Measurements from ENCODE around the gene CYB5R4.
"Not testable (repeated sequence)": the region's sequence is repeated elsewhere in the genome, so short reads cannot be mapped to it uniquely, and the experiment has no call there.

CYB5R4 gene

DNA sequence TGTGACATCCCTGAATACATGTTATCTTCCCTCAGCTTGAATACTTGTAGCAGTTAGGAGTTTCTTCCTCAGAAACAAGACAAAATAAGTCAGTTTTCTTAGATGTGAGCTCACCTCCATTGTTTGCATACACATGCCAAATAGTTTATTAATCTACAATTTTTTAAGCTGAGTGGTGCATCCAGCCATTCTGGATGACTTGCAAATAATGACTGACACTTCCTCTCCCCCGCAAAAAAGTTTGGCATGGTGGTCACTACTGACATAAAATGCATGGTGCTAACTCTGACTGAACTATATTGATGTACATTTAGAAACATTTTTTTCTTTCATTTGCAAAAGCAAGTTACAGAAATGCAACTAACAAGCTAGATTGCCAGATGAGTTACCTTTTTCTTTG, 55.5 kb downstream of the CYB5R4 start:
- no peaks in the 10 kb centered on the region for H3K9me3 ChIP-seq (ENCODE audit: control insufficient read depth in 1 of 2, low read length in 2 of 2)
- H3K36me3 ChIP-seq (ENCODE audit: control insufficient read depth in 1 of 2, insufficient read depth in 2 of 2, low read length in 2 of 2) = peaks cover 0 to 3% of the 10 kb centered on the region in 2 donors
- H3K4me1 ChIP-seq (ENCODE audit: control insufficient read depth in 1 of 2, insufficient read depth in 2 of 2, low read length in 2 of 2) = no peaks in the 10 kb centered on the region
- H3K27ac ChIP-seq (ENCODE audit: low read length) = no peak overlapping the region
- H3K27me3 ChIP-seq (ENCODE audit: low read depth, low read length) = no peaks in the 10 kb centered on the region
- no peak overlapping the region for H3K4me3 ChIP-seq (ENCODE audit: low read depth in 1 of 2, low read length in 2 of 2)

DNA sequence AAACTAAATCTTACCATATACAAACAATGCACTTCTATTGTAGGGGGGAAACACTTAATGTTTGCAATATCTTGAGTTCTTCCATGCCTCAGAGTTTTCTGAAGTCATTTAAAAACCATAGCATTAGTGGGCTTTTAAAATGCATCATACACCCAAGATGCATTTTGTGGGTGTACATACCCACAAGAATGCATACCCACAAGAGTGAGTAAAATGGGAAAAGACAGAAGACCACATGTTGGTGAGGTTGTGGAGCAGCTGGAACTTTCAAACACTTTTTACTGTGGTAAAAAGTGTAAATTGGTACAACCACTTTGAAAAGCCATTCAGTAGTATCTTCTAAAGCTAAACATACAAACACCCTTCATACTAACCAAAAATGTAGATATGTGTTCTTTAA, 57.5 kb downstream of the CYB5R4 start:
- no peaks in the 10 kb centered on the region for H3K9me3 ChIP-seq (ENCODE audit: control insufficient read depth in 1 of 2, low read length in 2 of 2)
- no peaks in the 10 kb centered on the region for H3K4me1 ChIP-seq (ENCODE audit: control insufficient read depth in 1 of 2, insufficient read depth in 2 of 2, low read length in 2 of 2)
- H3K4me3 ChIP-seq (ENCODE audit: low read depth in 1 of 2, low read length in 2 of 2) = no peak overlapping the region
- no peak overlapping the region for H3K27ac ChIP-seq (ENCODE audit: low read length)
- no peaks in the 10 kb centered on the region for H3K27me3 ChIP-seq (ENCODE audit: low read depth, low read length)
- peaks cover 0 to 7% of the 10 kb centered on the region in 2 donors for H3K36me3 ChIP-seq (ENCODE audit: control insufficient read depth in 1 of 2, insufficient read depth in 2 of 2, low read length in 2 of 2)

DNA sequence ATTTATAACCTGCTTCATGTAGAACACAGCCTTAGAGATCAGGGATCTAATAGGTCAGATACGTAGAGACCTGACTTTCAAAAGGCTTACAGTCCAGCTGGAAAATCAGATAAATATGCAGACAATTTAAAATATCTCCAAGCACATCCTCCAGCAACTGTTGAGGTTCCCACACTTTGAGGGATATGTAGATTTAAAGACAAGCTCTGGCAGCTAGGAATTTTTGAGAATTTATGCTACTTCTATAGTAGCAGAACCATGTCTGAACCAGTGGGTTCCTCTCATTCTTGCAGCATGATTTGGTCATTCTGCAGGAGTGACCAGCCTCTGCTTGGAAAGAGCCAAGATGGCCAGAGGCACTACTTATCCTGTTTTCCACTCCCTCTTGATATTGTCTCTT, 60.5 kb downstream of the CYB5R4 start:
- Histone ChIP-seq H3K27ac (ENCODE audit: low read length) (no peak overlapping the region), H3K4me1 (ENCODE audit: control insufficient read depth in 1 of 2, insufficient read depth in 2 of 2, low read length in 2 of 2) (no peaks in the 10 kb centered on the region), H3K4me3 (ENCODE audit: low read depth in 1 of 2, low read length in 2 of 2) (no peak overlapping the region), H3K36me3 (ENCODE audit: control insufficient read depth in 1 of 2, insufficient read depth in 2 of 2, low read length in 2 of 2) (peaks cover 5 to 14% of the 10 kb centered on the region in 2 donors), H3K9me3 (ENCODE audit: control insufficient read depth in 1 of 2, low read length in 2 of 2) (no peaks in the 10 kb centered on the region), H3K27me3 (ENCODE audit: low read depth, low read length) (no peaks in the 10 kb centered on the region)

DNA sequence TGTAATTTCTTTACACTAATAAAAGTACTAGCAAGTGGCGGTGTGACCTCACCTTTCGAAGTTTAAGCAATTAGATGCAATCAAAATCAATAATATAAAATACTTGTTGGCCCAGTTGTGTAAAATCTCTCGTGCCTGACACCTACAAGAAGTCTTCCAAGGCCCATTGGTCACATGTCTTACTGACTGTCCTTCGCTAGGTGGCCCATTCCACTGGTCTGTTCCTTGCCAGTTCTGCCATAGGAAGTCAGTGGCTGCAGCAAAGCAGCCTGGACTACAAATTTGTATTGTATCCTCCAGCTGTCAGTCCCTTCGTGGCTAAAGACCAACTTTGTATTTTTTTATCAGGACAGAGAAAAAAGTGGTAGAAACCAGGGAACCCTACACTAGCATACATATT, 61.8 kb downstream of the CYB5R4 start:
- Histone ChIP-seq H3K36me3 (ENCODE audit: control insufficient read depth in 1 of 2, insufficient read depth in 2 of 2, low read length in 2 of 2) (peaks cover 5 to 27% of the 10 kb centered on the region in 2 donors), H3K4me3 (ENCODE audit: low read depth in 1 of 2, low read length in 2 of 2) (no peak overlapping the region), H3K27ac (ENCODE audit: low read length) (no peak overlapping the region), H3K4me1 (ENCODE audit: control insufficient read depth in 1 of 2, insufficient read depth in 2 of 2, low read length in 2 of 2) (no peaks in the 10 kb centered on the region), H3K9me3 (ENCODE audit: control insufficient read depth in 1 of 2, low read length in 2 of 2) (no peaks in the 10 kb centered on the region), H3K27me3 (ENCODE audit: low read depth, low read length) (no peaks in the 10 kb centered on the region)

DNA sequence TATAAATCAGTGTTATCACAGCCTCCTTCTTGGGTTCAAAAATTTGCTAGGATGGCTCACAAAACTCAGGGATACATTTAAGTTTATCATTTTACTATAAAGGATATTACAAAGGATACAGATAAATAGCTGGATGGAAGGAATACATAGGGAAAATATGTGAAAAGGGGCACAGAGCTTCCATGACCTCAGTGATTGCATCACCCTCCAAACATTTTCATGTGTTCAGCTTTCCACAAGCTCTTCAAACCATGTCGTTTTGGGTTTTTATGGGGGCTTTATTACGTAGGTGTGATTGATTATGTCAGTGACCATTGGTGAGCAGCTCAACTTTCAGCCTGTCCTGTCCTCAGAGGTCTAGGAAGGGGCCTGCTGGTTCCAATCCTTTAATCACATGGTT, 68.0 kb downstream of the CYB5R4 start:
- peaks cover 11 to 47% of the 10 kb centered on the region in 2 donors for H3K36me3 ChIP-seq (ENCODE audit: control insufficient read depth in 1 of 2, insufficient read depth in 2 of 2, low read length in 2 of 2)
- no peak overlapping the region for H3K27ac ChIP-seq (ENCODE audit: low read length)
- no peaks in the 10 kb centered on the region for H3K9me3 ChIP-seq (ENCODE audit: control insufficient read depth in 1 of 2, low read length in 2 of 2)
- H3K4me1 ChIP-seq (ENCODE audit: control insufficient read depth in 1 of 2, insufficient read depth in 2 of 2, low read length in 2 of 2) = no peaks in the 10 kb centered on the region
- no peaks in the 10 kb centered on the region for H3K27me3 ChIP-seq (ENCODE audit: low read depth, low read length)
- no peak overlapping the region for H3K4me3 ChIP-seq (ENCODE audit: low read depth in 1 of 2, low read length in 2 of 2)

DNA sequence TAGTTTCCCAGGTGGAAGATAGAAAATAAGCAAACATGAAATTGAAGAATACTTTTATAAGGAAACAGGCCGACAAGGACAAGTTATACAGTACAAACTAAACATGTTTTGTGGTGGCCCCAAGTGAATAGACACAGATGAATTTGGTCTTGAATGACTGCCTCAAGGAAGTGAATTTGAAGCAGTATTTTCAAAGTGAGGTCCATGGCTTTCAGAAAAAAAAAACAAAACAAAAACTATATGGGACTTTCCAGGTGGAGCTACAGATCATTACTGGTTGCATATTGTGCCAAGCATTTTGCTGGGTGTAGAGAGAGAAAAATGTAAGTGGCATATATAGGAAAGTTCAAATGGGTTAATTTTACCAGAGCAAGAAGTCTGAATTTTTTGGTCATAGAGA, 68.8 kb downstream of the CYB5R4 start:
- Histone ChIP-seq H3K27ac (ENCODE audit: low read length) (no peak overlapping the region), H3K9me3 (ENCODE audit: control insufficient read depth in 1 of 2, low read length in 2 of 2) (no peaks in the 10 kb centered on the region), H3K36me3 (ENCODE audit: control insufficient read depth in 1 of 2, insufficient read depth in 2 of 2, low read length in 2 of 2) (peaks cover 15 to 51% of the 10 kb centered on the region in 2 donors), H3K4me1 (ENCODE audit: control insufficient read depth in 1 of 2, insufficient read depth in 2 of 2, low read length in 2 of 2) (no peaks in the 10 kb centered on the region), H3K27me3 (ENCODE audit: low read depth, low read length) (no peaks in the 10 kb centered on the region), H3K4me3 (ENCODE audit: low read depth in 1 of 2, low read length in 2 of 2) (no peak overlapping the region)

DNA sequence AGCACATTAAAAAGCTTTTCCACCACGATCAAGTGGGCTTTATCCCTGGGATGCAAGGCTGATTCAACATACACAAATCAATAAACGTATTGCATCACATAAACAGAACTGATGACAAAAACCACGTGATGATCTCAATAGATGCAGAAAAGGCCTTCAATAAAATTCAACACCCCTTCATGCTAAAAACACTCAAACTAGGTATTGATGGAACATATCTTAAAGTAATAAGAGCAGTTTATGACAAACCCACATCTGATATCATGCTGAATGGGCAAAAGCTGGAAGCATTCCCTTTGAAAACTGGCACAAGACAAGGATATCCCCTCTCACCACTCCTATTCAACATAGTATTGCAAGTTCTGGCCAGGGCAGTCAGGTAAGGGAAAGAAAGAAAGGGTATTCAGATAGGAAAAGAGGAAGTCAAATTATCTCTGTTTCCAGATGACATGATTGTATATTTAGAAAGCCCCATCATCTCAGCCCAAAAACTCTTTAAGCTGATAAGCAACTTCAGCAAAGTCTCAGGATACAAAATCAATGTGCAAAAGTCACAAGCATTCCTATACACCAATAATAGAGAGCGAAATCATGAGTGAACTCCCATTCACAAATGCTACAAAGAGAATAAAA, 86.8 kb downstream of the CYB5R4 start:
- H3K27ac ChIP-seq (ENCODE audit: low read length); H3K9me3 ChIP-seq (ENCODE audit: control insufficient read depth in 1 of 2, low read length in 2 of 2); H3K4me1 ChIP-seq (ENCODE audit: control insufficient read depth in 1 of 2, insufficient read depth in 2 of 2, low read length in 2 of 2); H3K27me3 ChIP-seq (ENCODE audit: low read depth, low read length); H3K4me3 ChIP-seq (ENCODE audit: low read depth in 1 of 2, low read length in 2 of 2): not testable (repeated sequence)
- H3K36me3 ChIP-seq (ENCODE audit: control insufficient read depth in 1 of 2, insufficient read depth in 2 of 2, low read length in 2 of 2) = peaks cover 0 to 17% of the 10 kb centered on the region in 2 donors

DNA sequence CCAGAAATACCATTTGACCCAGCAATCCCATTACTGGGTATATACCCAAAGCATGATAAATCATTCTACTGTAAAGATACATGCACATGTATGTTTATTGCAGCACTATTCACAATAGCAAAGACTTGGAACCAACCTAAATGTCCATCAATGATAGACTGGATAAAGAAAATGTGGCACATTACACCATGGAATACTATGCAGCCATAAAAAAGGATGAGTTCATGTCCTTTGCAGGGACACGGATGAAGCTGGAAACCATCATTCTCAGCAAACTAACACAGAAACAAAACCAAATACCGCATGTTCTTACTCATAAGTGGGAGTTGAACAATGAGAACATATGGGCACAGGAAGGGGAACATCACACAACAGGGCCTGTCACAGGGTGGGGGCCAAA, 88.5 kb downstream of the CYB5R4 start:
- H3K36me3 ChIP-seq (ENCODE audit: control insufficient read depth in 1 of 2, insufficient read depth in 2 of 2, low read length in 2 of 2); H3K9me3 ChIP-seq (ENCODE audit: control insufficient read depth in 1 of 2, low read length in 2 of 2); H3K4me3 ChIP-seq (ENCODE audit: low read depth in 1 of 2, low read length in 2 of 2); H3K27me3 ChIP-seq (ENCODE audit: low read depth, low read length); H3K27ac ChIP-seq (ENCODE audit: low read length); H3K4me1 ChIP-seq (ENCODE audit: control insufficient read depth in 1 of 2, insufficient read depth in 2 of 2, low read length in 2 of 2): not testable (repeated sequence)

DNA sequence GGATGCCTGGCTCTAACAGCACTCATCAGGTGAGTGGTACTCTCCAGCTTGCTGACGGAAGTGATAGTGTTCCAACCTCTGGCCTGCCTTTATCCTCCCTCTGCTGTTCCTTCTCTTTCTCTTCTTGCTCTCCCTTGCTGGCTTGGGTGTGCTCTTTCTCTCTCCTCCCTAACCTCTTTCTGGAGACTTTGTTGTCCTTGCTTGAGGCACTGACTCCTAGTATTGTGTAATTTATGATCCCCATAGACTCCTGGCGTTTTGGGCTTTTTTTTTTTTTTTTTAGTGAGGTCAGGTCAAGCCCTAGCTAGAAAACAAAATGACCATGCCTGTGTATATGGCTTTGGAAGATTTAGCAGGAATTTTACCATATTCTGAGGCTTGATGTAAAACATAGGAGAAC, 89.4 kb downstream of the CYB5R4 start:
- Histone ChIP-seq H3K4me1 (ENCODE audit: control insufficient read depth in 1 of 2, insufficient read depth in 2 of 2, low read length in 2 of 2) (no peaks in the 10 kb centered on the region), H3K27me3 (ENCODE audit: low read depth, low read length) (no peaks in the 10 kb centered on the region), H3K36me3 (ENCODE audit: control insufficient read depth in 1 of 2, insufficient read depth in 2 of 2, low read length in 2 of 2) (no peaks in the 10 kb centered on the region), H3K4me3 (ENCODE audit: low read depth in 1 of 2, low read length in 2 of 2) (no peak overlapping the region), H3K27ac (ENCODE audit: low read length) (no peak overlapping the region), H3K9me3 (ENCODE audit: control insufficient read depth in 1 of 2, low read length in 2 of 2) (peaks cover 0 to 7% of the 10 kb centered on the region in 2 donors)

DNA sequence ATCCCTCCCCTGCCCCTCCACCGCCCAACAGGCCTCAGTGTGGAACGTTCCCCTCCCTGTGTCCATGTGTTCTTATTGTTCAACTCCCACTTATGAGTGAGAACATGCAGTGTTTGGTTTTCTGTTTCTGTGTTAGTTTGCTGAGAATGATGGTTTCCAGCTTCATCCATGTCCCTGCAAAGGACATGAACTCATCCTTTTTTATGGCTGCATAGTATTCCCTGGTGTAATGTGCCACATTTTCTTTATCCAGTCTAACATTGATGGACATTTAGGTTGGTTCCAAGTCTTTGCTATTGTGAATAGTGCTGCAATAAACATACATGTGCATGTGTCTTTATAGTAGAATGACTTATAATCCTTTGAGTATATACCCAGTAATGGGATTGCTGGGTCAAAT, 91.9 kb downstream of the CYB5R4 start:
- not testable (repeated sequence) for H3K27me3 ChIP-seq (ENCODE audit: low read depth, low read length); H3K4me1 ChIP-seq (ENCODE audit: control insufficient read depth in 1 of 2, insufficient read depth in 2 of 2, low read length in 2 of 2); H3K27ac ChIP-seq (ENCODE audit: low read length); H3K4me3 ChIP-seq (ENCODE audit: low read depth in 1 of 2, low read length in 2 of 2); H3K9me3 ChIP-seq (ENCODE audit: control insufficient read depth in 1 of 2, low read length in 2 of 2)
- peaks cover 5 to 11% of the 10 kb centered on the region in 2 donors for H3K36me3 ChIP-seq (ENCODE audit: control insufficient read depth in 1 of 2, insufficient read depth in 2 of 2, low read length in 2 of 2)

DNA sequence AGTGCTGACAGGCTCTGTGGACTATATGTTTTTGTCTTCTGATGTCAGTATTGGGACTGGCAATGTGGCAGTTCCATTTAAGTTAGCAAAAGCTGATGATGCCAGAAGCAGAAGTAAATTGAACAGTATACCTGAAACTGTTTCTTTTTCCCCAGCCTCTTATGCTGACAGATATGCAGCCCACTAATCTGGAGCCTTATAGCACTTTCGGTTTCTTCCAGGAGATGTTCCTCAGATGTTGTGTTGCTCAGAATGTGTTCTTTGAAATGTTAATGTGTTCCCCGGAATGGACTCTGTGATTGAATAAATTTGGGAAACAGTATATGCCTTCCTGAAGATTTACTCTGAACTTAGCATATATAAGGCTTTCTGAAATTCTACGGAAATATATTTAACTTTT, 93.3 kb downstream of the CYB5R4 start:
- H3K27ac ChIP-seq (ENCODE audit: low read length) = no peak overlapping the region
- no peak overlapping the region for H3K4me3 ChIP-seq (ENCODE audit: low read depth in 1 of 2, low read length in 2 of 2)
- no peaks in the 10 kb centered on the region for H3K9me3 ChIP-seq (ENCODE audit: control insufficient read depth in 1 of 2, low read length in 2 of 2)
- H3K36me3 ChIP-seq (ENCODE audit: control insufficient read depth in 1 of 2, insufficient read depth in 2 of 2, low read length in 2 of 2) = peaks cover 5 to 11% of the 10 kb centered on the region in 2 donors
- H3K27me3 ChIP-seq (ENCODE audit: low read depth, low read length) = no peaks in the 10 kb centered on the region
- H3K4me1 ChIP-seq (ENCODE audit: control insufficient read depth in 1 of 2, insufficient read depth in 2 of 2, low read length in 2 of 2) = no peaks in the 10 kb centered on the region

DNA sequence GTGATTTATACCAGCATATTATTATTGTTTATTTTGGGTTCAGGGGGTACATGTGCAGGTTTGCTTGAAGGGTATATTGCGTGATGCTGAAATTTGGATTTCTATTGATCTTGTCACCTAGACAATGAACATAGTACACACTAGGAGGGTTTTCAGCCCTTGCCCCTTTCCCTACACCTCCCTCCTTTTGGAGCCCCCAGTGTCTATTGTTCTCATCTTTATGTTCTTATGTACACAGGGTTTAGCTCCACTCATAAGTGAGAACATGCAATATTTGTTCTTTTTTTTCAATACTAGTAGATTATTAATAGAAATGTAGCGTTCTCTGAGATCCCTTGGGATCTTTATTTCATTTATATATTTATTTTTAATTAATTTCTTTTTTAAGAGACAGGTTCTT, 94.9 kb downstream of the CYB5R4 start:
- Histone ChIP-seq H3K27ac (ENCODE audit: low read length) (no peak overlapping the region), H3K9me3 (ENCODE audit: control insufficient read depth in 1 of 2, low read length in 2 of 2) (no peaks in the 10 kb centered on the region), H3K36me3 (ENCODE audit: control insufficient read depth in 1 of 2, insufficient read depth in 2 of 2, low read length in 2 of 2) (peaks cover 8 to 17% of the 10 kb centered on the region in 2 donors), H3K4me1 (ENCODE audit: control insufficient read depth in 1 of 2, insufficient read depth in 2 of 2, low read length in 2 of 2) (no peaks in the 10 kb centered on the region), H3K4me3 (ENCODE audit: low read depth in 1 of 2, low read length in 2 of 2) (no peak overlapping the region), H3K27me3 (ENCODE audit: low read depth, low read length) (no peaks in the 10 kb centered on the region)

Measured in muscle layer of duodenum (tissue), 2 donors.